Stimulated activated CD4-positive, alpha-beta T cell treated with anti-CD3 and anti-CD28 coated beads, Interleukin-15, amount 100 ng/mL, for 48 hours (primary cell): ENCODE data around the gene MFAP5.
"Not testable (repeated sequence)": the region's sequence is repeated elsewhere in the genome, so short reads cannot be mapped to it uniquely, and the experiment has no call there.

Experiments
- DNase-seq, 2 donors: peaks; one replicate each; pipeline ENCODE4 v3.0.0-alpha.2; 2020; ENCODE audit warnings: low read depth in 2 of 2

MFAP5 gene

GRCh38 chr12:8675591-8676036 lies 13.0 kb upstream of the MFAP5 start:
- no peak for DNase-seq

- no peak for DNase-seq
Measured at GRCh38 chr12:8672381-8672780, 9.8 kb upstream of the MFAP5 start.

DNA sequence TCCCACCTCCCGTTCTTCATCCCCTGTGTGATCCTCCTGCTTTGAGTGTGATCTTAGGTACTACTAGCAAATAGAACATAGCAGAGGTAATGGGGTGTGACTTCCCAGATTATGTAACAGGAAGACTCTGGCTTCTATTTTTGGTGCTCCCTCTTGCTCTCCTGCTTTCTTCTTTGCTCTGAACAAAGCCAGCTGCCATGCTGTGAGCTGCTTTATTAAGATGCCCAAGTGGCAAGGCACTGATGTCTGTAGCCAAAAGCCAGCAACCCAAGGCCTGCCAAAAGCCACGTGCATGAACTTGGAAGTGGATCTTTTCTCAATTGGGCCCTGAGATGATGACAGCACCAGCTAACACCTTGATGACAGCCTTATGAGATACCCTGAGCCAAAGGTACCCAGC lies 5.8 kb upstream of the MFAP5 start:
- no peak for DNase-seq

DNA sequence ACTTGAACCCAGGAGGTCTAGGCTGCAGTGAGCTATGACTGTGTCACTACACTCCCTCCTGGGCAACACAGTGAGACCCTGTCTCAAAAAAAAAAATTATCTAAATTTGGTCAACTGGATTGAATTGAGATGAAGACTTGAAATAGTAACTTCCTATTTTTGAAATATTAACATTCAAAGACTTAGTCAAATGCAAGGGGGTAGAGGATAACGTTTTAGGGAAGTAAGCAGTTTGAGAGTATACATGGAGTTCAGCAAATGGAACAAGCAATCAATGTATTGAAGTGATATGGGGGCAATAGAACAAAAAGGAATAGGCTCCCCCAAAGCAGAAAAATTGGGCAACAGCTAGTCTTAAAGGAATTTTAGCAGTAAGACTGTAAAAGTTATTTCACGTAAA lies 4.6 kb upstream of the MFAP5 start:
- no peak for DNase-seq

GRCh38 chr12:8665759-8666158 lies 3.1 kb upstream of the MFAP5 start:
- no peak for DNase-seq

DNA sequence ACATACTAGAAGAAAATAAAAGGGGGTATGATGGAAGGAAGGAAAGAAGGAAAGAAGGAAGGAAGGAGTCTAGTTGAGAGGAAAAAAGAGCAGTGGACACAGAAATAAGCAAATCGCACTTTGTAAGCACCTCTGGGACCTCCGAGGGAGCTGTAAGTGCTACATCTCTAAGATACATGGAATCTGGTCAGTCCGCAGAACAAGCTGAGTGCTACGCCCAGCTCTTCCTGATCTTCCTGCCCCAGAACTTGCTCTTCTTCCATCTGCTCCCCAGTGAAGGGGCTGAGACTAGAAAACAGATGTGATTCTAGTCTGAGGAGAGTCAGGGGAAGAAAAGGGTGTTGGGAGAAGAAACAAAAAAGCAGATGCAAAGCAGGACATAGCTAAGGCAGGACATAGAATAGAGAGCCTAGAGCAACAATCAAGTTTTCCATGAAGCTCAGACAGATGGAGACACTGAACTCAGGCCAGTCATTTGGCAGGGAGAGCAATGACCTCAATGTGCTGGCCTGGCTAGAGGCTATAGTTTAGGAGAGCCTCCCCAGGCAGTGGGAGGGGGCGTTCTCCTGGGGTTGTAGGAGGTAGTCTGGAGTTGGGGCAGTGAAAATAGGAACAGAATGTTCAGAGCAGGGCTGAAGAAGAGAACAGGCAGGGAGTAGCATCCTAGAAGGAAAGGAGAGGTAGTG lies 1.7 kb upstream of the MFAP5 start:
- DNase-seq = no peak

DNA sequence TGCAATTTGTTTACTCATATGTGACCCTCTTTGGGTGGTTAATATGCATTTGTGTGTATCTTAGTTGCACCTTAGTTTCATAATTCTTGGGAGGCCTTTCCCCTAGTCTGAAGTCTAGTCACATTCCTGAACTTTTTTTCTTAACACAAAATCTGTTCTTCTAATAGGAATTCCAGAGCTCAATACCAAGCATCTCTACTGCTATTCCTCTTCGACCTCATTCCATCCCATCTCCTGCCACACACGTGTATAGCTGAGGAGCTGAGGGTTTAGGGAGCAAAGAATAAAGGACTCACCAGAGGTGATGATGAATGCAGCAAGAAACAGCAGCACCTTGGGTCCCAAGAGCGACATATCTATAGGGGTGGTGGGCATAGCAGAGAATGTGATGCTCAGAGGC lies 875 bp downstream of the MFAP5 start:
- no peak for DNase-seq

GRCh38 chr12:8661016-8661415 lies 1.6 kb downstream of the MFAP5 start:
- DNase-seq = no peak

DNA sequence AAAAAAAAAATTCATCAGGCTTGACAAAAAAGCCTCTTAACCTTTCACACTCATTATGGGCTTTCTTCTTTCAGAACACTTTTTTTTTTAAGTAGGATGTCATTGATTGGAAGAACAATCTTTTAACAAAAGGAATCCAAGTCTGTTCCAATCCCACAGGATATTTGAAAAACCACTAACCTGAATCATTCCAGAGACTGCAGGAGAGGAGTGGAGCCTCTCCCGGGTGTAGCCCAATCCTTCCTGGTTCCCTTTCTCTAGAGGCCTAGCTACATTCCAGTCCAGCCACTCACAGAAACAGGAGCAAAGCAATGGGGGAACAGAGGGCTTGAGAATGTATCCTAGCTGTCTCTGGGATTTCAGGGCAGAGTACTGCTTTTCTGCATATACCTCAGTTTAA lies 4.3 kb downstream of the MFAP5 start:
- no peak for DNase-seq

DNA sequence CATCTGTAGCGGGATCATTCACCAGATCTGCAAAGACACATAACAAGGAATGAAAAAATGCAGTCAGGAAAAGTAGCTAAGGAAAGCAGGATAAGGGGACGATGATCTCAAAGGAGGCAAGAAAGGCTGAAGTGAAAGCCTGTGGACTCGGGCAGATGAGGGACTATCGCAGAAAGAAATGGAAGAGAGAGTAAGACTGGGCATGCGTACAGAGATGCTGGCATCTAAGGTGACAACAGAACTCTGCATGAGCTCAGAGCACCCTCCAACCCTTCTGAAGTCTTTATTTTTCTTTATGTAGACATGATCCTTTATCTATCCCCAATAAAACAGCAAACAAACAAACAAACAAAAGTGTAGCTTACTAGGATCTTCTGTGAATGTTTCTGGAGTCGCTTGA lies 7.2 kb downstream of the MFAP5 start:
- DNase-seq = no peak

DNA sequence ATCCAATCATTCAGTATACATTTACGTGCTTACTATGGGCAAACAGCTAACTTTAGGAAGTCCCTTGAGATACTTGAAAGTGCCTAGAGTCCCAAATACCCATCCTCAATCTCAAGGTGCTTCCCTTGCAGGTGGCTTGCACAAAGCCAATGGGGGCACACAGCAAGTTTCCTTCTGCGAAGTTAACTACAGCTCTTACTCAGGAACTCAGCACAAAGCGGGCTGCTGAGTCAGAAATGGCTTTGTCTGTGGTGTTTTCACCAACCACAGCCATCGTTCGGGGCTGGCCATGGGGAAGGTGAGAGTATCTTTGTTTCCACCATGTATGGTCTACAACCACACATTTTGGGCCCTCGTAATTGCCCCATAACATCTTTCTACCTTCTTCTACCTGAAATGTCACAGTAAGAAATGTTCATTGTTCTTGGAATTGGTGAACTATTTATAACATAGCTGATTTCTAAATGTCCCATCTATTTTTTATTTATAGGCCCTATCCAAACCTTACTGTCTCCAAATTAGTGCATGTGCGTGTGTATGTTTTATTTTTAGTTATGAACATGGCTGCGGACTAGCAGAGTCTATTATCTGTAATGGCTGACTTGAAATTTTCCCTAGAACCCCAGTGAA lies 13.9 kb downstream of the MFAP5 start:
- DNase-seq = peak; percentile 71 to 72

GRCh38 chr12:8647968-8648367 lies 14.7 kb downstream of the MFAP5 start:
- no peak for DNase-seq

GRCh38 chr12:8644345-8645248 lies 18.0 kb downstream of the MFAP5 start:
- peak; percentile 34 to 38 for DNase-seq

DNA sequence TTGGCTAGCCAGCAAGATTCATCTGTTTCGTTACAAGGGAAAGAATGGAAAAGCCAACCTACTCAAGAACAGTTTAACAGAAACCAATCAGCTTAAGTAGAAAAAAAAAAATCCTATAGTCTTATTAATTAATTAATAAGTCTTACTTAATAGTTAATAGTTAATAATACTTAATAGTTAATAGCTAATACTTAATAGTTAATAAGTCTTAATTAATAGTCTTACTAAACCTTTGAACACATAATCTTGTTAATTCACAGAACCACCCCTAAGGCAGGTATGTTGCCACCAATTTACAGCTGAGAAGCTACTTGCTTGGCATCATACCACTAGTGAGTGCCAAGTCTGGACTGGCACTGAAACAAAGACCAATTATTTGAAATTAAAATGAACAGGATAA lies 19.9 kb downstream of the MFAP5 start:
- DNase-seq = no peak

DNA sequence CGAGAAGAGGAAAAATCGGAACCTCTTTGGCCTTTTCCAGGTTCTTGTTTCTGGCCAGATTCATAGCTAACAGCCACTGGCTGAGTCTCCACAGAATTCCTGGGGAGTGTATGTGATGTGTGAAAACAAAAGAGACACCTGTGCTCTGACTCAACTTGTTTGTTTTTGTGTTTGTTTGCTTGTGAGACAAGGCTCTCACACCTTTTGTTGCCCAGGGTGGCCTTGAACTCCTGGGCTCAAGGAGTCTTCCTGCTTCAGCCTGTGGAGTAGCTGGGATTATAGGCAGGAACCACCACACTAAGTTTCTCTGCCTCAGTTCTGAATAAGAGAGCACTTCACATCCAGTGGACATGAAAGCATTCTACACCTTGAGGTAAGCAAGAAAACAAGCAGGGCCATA lies 22.7 kb downstream of the MFAP5 start:
- no peak for DNase-seq

DNA sequence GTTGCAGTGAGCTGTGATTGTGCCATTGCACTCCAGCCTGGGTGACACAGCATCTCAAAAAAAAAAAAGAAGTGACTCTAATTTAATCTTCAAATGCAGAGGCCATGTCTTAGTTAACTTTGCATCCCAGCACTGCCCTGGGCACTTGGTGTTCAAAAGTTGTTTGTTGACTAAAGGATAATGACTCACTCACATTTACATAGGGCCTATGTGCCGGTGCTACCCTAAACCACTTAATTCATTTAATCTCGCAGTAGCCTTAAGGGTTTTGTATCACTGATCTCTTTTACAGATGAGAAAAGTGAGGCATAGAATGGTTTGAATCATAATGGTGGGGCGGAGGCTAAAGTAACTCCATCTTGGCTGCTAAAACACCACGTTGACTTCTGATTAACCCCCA lies 23.7 kb downstream of the MFAP5 start:
- no peak for DNase-seq

GRCh38 chr12:8637666-8638065 lies 25.0 kb downstream of the MFAP5 start:
- no peak for DNase-seq

- DNase-seq = no peak
Measured at GRCh38 chr12:8637244-8637643, 25.4 kb downstream of the MFAP5 start.

GRCh38 chr12:8636581-8636980 lies 26.0 kb downstream of the MFAP5 start:
- DNase-seq = no peak

DNA sequence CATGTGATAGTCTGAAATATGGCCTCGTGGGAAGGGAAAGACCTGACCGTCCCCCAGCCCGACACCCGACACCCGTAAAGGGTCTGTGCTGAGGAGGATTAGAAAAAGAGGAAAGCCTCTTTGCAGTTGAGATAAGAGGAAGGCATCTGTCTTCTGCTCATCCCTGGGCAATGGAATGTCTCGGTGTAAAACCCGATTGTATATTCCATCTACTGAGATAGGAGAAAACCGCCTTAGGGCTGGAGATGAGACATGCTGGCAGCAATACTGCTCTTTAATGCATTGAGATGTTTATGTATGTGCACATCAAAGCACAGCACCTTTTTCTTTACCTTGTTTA lies 26.6 kb downstream of the MFAP5 start:
- DNase-seq = not testable (repeated sequence)

DNA sequence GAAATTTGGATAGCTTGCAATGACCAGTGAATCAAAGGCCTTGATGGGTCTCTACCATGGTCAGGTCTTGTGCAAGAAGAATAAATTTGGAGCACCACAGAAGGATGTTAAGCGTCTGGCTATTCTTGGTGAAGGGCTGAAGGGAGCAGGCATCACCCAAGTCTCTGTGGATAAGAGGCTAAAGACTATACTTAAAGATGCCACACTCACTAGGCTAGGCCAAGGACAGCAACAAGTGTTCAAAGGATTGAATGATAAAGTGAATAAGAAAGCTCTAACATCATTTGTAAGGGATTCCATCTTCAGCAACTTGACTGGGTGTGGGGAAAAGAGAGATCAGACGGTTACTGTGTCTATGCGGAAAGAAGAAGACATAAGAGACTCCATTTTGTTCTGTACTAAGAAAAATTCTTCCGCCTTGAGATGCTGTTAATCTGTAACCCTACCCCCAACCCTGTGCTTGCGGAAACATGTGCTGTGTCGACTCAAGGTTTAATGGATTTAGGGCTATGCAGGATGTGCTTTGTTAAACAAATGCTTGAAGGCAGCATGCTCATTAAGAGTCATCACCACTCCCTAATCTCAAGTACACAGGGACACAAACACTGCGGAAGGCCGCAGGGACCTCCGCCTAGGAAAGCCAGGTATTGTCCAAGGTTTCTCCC lies 27.2 kb downstream of the MFAP5 start:
- DNase-seq = not testable (repeated sequence)

DNA sequence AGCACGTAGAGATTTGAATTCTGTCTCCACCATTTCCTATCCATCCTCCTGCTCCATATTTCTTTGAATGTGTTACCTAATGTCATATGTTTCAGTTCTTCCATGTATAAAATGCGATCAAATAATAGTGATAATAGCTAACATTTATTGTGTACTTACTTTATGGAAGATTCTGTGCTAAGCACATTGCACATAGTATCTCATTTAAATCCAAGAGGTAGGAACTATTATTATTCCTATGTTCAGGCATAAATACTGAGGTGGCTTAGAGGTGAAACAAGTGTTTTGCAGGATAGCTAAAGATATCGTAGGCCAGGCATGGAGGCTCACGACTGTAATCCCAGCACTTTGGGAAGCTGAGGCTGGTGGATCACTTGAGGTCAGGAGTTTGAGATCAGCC lies 32.5 kb downstream of the MFAP5 start:
- DNase-seq = no peak
